Measurements from ENCODE around the gene UBE2Z.
"Not testable (repeated sequence)": the region's sequence is repeated elsewhere in the genome, so short reads cannot be mapped to it uniquely, and the experiment has no call there.

Gene UBE2Z

GRCh38 chr17:48904428-48904827 is 3.8 kb upstream of the UBE2Z start:
- no peak for DNase-seq (ENCODE audit: low spot score)

DNA sequence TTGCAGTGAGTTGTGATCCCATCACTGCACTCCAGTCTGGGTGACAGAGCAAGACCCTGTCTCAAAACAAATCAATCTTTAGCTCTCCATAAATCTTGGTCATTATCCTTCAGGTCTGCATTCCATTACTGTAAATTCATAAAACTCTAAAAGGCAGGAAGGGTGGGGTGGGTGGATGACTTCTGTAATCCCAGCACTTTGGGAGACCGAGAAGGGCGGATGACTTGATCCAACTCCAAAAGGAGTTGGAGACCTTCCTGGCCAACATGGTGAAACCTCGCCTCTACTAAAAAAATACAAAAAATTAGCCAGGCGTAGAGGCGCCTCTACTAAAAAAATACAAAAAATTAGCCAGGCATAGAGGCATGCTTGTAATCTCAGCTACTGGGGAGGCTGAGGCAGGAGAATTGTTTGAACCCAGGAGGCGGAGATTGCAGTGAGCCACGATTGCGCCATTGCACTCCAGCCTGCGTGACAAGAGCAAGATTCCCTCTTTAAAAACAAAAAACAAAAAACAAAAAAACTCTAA is 2.2 kb upstream of the UBE2Z start:
- no peak for DNase-seq (ENCODE audit: low spot score)

DNA sequence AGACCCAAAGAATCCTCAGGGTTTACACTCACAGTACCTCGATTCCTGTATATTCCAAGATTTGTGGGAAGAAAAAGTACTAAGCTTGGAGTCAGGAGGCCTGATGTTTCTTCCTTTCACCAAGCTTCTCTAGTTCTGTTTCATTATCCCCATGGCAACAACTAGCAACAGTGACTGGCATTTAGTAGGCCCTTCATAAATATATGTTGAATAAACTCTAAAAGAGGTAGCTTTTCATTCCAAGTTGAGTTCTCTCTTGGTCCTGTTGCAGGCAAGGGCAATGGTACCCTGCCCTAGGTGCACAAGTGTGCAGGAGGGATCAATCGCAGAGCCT is 527 bp upstream of the UBE2Z start:
- no peak for DNase-seq (ENCODE audit: low spot score)

DNA sequence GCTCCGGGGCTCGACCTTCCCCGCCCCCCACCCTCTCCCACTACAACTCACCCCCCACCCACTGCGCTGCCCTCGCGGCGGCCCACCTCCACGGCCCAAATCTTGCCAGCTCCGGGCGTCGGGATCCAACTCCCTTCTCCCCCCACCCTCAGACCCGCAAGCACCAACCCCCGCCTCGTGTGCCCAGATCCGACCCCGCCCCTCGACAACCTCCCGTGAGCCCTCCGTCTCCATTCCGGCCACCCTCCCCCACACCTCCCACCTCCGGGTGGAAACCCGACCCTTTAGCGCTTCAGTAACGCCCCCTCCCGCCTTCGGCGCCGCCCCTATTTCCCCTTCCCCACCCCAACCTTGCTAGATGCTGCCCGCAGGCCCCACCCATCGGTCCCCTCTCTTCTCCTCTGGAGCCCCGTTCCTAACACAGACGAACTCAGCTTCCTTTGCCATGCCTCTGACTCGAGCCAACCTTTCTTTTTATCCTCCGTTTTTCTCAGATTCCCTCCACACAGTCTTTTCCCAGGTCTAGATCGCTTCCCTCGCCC is 717 bp downstream of the UBE2Z start:
- peak; percentile 98 for DNase-seq (ENCODE audit: low spot score)

- DNase-seq (ENCODE audit: low spot score): no peak
These were observed 1.6 kb downstream of the UBE2Z start for GRCh38 chr17:48909783-48910182.

GRCh38 chr17:48910370-48910769 is 2.2 kb downstream of the UBE2Z start:
- no peak for DNase-seq (ENCODE audit: low spot score)

GRCh38 chr17:48912476-48912875 is 4.3 kb downstream of the UBE2Z start:
- DNase-seq (ENCODE audit: low spot score): no peak

- no peak for DNase-seq (ENCODE audit: low spot score)
These were observed 7.5 kb downstream of the UBE2Z start for GRCh38 chr17:48915459-48916282.

GRCh38 chr17:48925251-48925990 is 17.2 kb downstream of the UBE2Z start:
- no peak for DNase-seq (ENCODE audit: low spot score)

DNA sequence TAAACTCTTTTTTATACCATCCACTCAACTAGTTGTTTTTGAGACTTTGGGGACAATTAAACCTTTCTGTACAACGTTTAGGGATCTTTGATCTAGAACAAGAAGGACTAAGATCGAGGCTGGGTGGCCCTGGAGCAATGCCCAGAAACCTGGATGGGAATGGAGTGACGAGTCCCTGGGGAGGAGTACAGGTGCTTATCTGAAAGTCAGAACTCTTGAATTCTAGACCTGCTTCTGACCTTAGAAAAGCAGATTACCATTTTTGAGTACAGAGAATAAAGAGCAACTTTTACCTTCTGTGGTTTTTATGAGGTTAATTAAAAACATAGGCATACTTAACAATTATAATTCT is 17.8 kb downstream of the UBE2Z start:
- no peak for DNase-seq (ENCODE audit: low spot score)

GRCh38 chr17:48927978-48928745 is 20.0 kb downstream of the UBE2Z start:
- DNase-seq (ENCODE audit: low spot score): no peak

GRCh38 chr17:48928876-48929811 is 20.9 kb downstream of the UBE2Z start:
- no peak for DNase-seq (ENCODE audit: low spot score)

DNA sequence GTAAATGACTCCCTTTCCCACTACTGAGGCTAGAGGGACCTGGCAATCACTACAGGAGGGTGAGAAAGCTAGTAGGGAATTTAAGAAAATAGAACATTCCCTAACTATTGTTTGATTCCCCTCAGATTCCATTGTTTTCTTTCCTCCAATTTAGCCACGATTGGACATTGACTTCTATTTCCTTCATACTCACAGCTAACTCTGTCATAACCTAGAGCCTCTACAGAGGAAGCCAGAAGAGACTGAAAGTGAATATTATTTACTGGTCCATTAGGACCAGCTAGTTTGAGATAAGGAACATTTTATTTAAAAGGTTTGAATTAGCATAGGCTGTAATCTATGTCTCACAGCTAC is 21.6 kb downstream of the UBE2Z start:
- no peak for DNase-seq (ENCODE audit: low spot score)

DNA sequence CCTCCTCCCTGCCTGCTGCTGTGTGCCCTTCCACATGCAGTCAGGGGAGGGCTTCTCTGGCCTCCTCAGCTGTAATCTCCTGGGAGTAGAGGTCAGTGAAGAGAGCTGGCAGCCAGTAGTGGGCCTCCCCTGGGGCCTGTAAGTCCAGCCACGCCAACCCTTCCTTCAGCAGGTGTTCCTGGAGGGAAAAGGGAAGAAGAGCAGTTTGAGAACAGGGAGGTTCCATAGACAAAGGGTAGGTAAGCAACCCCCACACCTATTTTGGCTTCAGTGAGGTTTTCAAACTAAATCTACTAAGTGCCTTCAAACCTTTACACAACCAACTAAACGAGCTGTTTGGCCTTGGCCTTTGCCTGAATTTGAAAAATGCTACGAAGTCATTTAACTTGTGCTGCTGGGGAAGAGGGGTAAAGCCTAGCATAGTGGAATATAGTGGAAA is 22.2 kb downstream of the UBE2Z start:
- DNase-seq (ENCODE audit: low spot score): no peak

- no peak for DNase-seq (ENCODE audit: low spot score)
These were observed 24.8 kb downstream of the UBE2Z start for GRCh38 chr17:48933035-48933434.

DNA sequence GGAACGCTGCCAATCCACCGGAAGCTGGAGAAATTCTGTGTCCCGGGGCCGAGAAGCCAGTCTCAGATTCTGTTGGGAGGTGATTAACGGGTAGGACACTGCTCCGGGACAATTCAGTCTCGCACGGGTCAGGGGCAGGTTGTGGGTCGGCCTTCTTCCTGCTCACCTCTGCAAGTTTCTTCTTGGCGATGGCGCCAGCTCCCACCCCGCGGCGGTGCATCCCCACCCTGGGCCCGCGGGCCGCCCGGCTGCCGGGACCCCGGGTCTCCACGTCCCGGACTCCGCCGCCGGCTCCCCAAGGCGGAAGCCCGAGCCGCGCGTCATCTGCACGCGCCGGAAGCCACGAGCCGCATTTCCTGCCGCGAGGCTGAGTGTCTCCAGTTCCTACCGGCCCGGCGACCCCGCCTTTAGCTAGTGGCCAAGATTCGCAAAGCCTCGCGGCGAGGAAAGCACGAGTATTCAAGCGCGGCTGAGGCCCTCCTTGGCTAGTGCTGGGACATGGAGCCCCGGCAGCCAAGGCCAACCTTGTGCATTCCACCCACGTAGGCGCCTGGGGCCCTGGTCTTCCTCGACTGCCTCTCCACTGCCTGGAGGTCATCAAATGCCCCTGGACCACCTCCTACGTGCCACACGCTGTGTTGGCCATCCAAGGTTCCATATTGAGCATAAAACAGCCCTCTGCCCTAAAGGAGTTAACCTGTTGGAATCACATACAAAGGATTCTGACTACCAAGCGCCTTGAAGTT is 36.5 kb downstream of the UBE2Z start, which contains the start of gene SNF8:
Gene SNF8, minus strand, starts transcription at position 328 of the 746 bp plus-strand sequence. Its CDS starts 108 bp downstream, at position 220.
- peak; percentile 99 for DNase-seq (ENCODE audit: low spot score)

DNA sequence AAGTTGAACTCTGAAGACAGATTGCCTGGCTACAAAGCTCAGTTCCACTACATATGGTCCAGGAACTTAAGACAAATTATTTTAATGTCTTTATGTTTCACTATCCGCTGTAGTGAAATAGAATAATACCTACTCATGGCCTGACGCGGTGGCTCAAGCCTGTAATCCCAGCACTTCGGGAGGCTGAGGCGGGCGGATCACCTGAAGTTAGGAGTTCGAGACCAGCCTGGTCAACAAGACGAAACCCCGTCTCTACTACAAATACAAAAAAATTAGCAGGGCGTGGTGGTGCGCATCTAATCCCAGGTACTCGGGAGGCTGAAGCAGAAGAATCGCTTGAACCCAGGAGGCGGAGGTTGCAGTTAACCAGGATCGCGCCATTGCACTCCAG is 37.0 kb downstream of the UBE2Z start:
- DNase-seq (ENCODE audit: low spot score): not testable (repeated sequence)

- no peak for DNase-seq (ENCODE audit: low spot score)
These were observed 43.4 kb downstream of the UBE2Z start for GRCh38 chr17:48951572-48951971.

DNA sequence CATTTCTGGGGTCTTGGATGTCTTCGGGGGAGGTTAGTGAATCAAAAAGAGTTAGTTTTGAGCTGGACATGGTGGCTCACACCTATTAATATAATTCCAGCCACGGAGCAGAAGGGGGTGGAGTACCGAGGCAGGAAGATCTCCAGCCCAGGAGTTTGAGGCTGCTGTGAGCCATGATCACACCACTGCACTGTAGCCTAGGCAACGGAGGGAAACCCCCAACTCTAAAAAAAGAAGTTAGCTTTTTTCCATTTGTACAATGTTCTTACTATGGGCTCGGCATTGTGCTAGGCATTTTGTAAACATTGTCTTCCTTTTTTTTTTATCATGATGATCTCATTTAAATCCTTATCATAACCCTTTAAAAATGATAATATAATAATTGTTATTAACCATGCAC is 44.7 kb downstream of the UBE2Z start:
- DNase-seq (ENCODE audit: low spot score): no peak

- DNase-seq (ENCODE audit: low spot score): peak; percentile 72
These were observed 46.1 kb downstream of the UBE2Z start for GRCh38 chr17:48954300-48954755.
